CD4-positive, alpha-beta T cell treated with Interleukin-17A for 4 hours (primary cell): ENCODE measurements around the gene LMAN1L.

ENCODE experiments used
- DNase-seq: peaks from one replicate; pipeline ENCODE4 v3.0.0-alpha.2; 2020; ENCODE audit warnings: mixed read lengths

Gene LMAN1L

DNA sequence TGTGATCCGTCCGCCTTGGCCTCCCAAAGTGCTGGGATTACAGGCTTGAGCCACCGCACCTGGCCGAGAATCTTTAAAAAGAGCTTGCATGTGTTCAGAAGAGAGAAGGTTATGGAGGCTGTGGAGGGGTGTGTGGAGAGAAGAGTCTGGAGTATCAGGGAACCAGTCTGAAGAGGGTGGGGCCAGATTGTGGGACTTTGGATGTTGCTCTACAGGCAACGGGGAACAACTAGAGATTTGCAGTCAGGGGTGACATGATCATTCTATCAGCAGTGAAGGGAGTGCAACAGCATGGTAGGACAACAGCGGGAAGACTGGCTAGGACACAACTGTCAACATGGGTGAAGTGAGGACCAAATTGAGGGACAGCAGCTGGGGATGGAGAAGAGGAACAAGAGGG is 51.7 kb downstream of the LMAN1L start:
- DNase-seq = no peak

DNA sequence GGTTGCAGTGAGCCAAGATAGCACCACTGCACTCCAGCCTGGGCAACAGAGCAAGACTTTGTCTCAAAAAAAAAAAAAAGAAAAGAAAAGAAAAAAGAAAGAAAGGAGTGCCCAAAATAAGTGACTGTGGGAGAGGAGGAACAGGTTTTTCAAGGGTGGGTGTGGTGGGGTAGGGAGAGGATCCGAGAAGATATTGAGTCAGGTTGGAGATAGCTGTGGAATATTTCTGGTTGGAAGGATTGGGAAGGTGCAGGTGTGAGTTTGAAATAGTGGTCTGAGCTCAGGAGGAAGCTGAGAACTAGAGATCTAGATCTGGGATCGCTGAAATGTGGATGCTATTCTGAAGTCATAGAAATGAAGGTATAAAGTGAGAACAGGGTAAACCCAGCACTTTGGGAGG is 52.7 kb downstream of the LMAN1L start:
- DNase-seq = no peak

DNA sequence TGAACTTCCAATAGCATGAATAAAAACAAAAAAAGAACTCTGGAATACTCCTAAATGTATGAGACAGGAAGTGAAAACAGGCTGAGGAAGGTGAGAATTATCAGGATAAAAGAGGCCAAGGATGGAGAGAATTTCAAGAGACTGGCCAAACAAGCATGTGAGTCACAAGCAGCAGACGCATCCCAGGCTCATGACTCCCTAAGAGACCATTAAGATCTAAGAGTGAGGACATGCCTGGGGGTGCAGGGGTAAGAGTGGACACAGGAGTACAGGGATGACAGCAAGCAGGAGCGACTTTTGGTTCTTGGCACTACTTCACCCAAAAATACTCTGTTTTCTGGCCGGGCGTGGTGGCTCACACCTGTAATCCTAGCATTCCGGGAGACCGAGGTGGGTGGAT is 53.5 kb downstream of the LMAN1L start:
- DNase-seq = no peak

DNA sequence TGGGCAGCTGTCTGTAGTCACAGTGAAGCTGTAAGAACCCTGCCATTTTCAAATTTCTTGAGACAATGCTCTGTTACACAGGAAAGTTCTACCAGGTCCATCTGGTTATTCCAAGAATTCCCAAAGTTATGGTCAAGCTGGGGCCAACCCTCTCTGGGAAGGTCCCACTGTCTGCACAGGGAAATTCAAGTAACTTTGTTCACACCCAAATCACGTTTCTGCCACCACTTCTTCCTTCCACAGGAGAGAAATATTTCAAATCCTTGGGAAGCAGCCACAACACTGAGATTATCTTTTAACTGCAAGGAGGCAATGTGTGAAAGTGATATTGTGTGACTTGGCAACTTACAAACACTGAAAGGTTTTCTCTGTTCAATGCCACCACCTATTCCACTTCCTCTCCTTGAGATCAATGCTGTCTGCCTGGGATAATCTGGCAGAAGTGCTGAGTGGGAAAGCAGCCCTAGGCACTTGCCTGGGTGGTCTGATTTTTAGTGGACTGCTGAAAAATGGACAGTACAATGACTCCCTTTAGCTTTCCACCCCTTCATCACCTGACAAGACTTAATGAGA is 54.9 kb downstream of the LMAN1L start:
- no peak for DNase-seq

GRCh38 chr15:74868059-74868458 is 55.4 kb downstream of the LMAN1L start:
- DNase-seq = peak; percentile 37

- no peak for DNase-seq
These were observed 56.7 kb downstream of the LMAN1L start for GRCh38 chr15:74869372-74869725.

DNA sequence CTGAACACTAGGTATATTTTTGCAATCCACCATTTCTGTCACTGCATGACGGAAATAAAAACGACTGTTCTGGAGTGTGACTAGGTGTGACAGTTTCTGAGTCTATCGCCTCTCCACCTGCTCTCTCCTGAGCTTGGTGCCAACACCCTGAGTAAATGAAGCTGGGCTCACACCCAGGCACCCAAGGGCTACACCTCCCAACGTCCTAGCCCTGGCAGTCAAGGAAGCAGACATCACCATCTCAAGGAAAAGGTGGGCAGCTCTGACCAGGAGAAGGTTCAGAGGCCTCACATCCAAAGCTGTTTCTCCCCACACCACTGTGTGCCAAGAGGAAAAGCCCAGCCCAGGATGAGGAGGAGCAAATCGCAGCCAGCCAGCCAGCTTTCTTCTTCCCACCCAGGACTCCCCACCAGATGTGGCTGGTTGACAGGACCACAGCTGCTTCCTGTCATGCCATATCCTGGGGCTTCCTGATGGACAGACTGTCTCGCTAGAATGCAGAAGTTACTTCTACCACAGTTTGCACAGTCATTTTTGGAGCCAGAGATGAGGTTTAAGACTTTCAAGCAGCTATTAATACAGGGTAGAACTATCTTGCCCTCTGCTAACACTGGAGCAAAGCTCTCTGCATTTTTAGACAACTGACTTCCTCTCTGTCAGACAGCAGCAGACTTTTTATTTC is 57.2 kb downstream of the LMAN1L start:
- peak; percentile 25 for DNase-seq

- no peak for DNase-seq
These were observed 58.0 kb downstream of the LMAN1L start for GRCh38 chr15:74870436-74871215.

- DNase-seq = no peak
These were observed 60.0 kb downstream of the LMAN1L start for GRCh38 chr15:74872702-74873035.

- peak; percentile 89 for DNase-seq
These were observed 60.6 kb downstream of the LMAN1L start, which contains the start of gene SCAMP2 for GRCh38 chr15:74873036-74873755. TSS of gene SCAMP2 (minus strand) at chr15:74873365. CDS start at chr15:74873255, 110 bp downstream.

DNA sequence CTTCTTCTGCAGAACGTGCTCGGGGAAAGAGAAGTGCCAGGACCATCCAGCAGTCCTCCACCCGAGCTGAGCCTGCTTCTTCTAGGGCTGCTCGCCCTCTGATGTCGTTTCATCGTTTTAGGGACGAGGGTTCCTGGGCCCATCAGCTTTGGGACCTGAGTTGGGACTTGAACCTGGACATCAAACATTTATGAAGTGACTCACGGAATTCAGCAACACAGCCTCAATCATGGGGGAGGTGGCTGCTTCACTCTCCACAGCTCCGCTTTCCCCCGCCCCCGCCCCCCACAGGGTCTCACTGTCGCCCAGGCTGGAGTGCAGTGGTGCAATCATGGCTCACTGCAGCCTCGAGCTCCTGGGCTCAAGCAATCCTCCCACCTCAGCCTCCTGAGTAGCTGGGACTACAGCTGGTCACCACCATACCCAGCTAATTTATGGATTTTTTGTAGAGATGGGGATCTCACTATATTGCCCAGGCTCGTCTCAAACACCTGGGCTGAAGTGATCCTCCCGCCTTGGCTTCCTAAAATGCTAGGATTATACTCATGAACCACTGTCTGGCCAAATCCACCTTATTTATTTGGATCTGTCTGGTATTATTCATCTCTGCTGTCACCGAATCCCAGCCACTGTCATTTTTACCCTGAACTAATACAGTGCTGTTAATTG is 61.3 kb downstream of the LMAN1L start:
- DNase-seq = peak; percentile 35
